Heart right ventricle (tissue), 16 donors: Measurements from ENCODE around the gene CLNS1A. TPM values are rescaled to one million over a fixed set of nuclear protein-coding genes. Genes with fewer than 3 reads are reported as not detected.
A peak's percentile ranks its signal among the peaks of the same experiment; 100 is the strongest.

Source experiments
- ATAC-seq, 8 donors: fragments of 200-7000 bp; cut with Tn5 transposase; one replicate each; pipeline ENCODE4 v1.9.1; 2020; ENCODE audit warnings: mild to moderate bottlenecking in 8 of 8, moderate library complexity in 8 of 8, moderate number of reproducible peaks in 1 of 8
- DNase-seq, 2 donors: peaks; one replicate each; pipeline ENCODE4 v3.0.0-alpha.2; 2020
- H3K27ac ChIP-seq, 10 donors: fragments of 200-600 bp; sonication (generic) in 2 of 10; one replicate each; pipeline versions ENCODE4 v1.5.0 to v1.8.0; 2020 to 2022; ENCODE audit warnings: mild to moderate bottlenecking in 3 of 10
- H3K27me3 ChIP-seq, 7 donors: fragments of 200-600 bp; one replicate each; pipeline ENCODE4 v1.8.0; 2021 to 2022; ENCODE audit warnings: mild to moderate bottlenecking in 2 of 7
- H3K36me3 ChIP-seq, 9 donors: fragments of 200-600 bp; sonication (generic) in 1 of 9; one replicate each; pipeline versions ENCODE4 v1.5.0 to v1.8.0; 2020 to 2022; ENCODE audit warnings: mild to moderate bottlenecking in 2 of 9
- H3K4me1 ChIP-seq, 9 donors: fragments of 200-600 bp; sonication (generic) in 1 of 9; one replicate each; pipeline versions ENCODE4 v1.5.0 to v1.8.0; 2020 to 2022; ENCODE audit warnings: mild to moderate bottlenecking in 4 of 9
- H3K4me3 ChIP-seq, 10 donors: fragments of 200-600 bp; sonication (generic) in 2 of 10; one replicate each; pipeline versions ENCODE4 v1.5.0 to v1.8.0; 2020 to 2022; ENCODE audit warnings: mild to moderate bottlenecking in 7 of 10, moderate library complexity in 2 of 10
- H3K9me3 ChIP-seq, 11 donors: fragments of 200-600 bp in 10 of 11; sonication (generic) in 2 of 11; one replicate each; pipeline versions ENCODE4 v1.5.0 to v1.8.0; 2013 to 2022; ENCODE audit warnings: mild to moderate bottlenecking in 2 of 11, control low read depth in 1 of 11, moderate library complexity in 1 of 11
- CTCF ChIP-seq, 9 donors: fragments of 200-600 bp; sonication (generic) in 2 of 9; IDR thresholded peaks; one replicate each; pipeline versions ENCODE4 v1.5.0 to v1.8.0; 2021 to 2022; ENCODE audit warnings: antibody characterized with exemption in 9 of 9, mild to moderate bottlenecking in 5 of 9, moderate library complexity in 1 of 9
- WGBS, 2 donors: extraction: QIAGEN DNeasy Blood & Tissue Kit; methylation state at CpG; one replicate each; pipeline ENCODE4 v1.1.7; 2013; ENCODE audit warnings: inconsistent platforms in 1 of 2; 5-methylcytosine and 5-hydroxymethylcytosine counted together
- intact Hi-C, 10 donors: fragments of 100-400 bp; cut with DNase I; formaldehyde crosslinking; loops; one replicate each; pipeline versions ENCODE4 v1.11.1 to v1.14.2; 2022
- polyA plus RNA-seq, 2 donors: library from polyadenylated mRNA; stranded (reverse); fragments of 200-250 nt; gene quantifications; one replicate each; pipeline ENCODE4 v1.2.3, GENCODE V29; 2013
- total RNA-seq, 10 donors: library from RNA; stranded (reverse); fragmentation: NEBNext Ultra II Directional in 3 of 10; extraction: Animal tissue kit (Norgen Biotek cat#: 25700) in 3 of 10; gene quantifications; one replicate each; pipeline versions ENCODE4 v1.2.1 to v1.2.4, GENCODE V29; 2021 to 2023
- donor health status: Arrhythmogenic right ventricular cardiomyopathy.
- donor health status: ischemic (EF 13 %, LVEDD 7.1; RV severe dilation, severe dysfunction).
- donor health status: healthy with polysubstance abuse.
- donor health status: DM: no; HTN: yes; CAD: no.
- donor health status: DM: no; HTN: no; CAD: no.
- donor health status: ischemic (EF 25% LVEDD 6.9; RV normal size, moderate dysfunction).
- donor health status: ischemic (EF 25% LVEDD 5.7; RV mildly dilated, moderate dysfunction).
- donor health status: healthy.
- donor health status: DM: yes; HTN: yes; CAD: no.
- donor health status: Ischemic cardiomyopathy.
- donor health status: ischemic (EF 35%, LVEDD 5.7; RV mildly dilated, moderate dysfunction).
- donor health status: nonischemic (EF 11% LVEDD 7.7; RV severe dilation, severe dysfunction).
- donor health status: DM: yes; HTN: yes; CAD: no.
- donor health status: PGD.
- donor health status: ischemic (EF 29% LVEDD 5.4; RV normal size, mild dysfunction).
- donor health status: nonischemic (EF 23%, LVEDD 6.1; RV moderate dilation, normal function).

CLNS1A gene
- total and polyA plus RNA-seq, 12 donors: 33.0 to 85.9 (median 75.8) TPM

- Histone ChIP-seq H3K4me3 (no peak overlapping the region), H3K36me3 (peaks cover 0 to 100% (median 58%) of the 10 kb centered on the region in 9 donors), H3K4me1 (peaks cover 0 to 21% (median 0%) of the 10 kb centered on the region in 9 donors), H3K27ac (peak overlapping the region in 5 of 10 donors; percentile 22 to 60 (median 52)), H3K27me3 (no peaks in the 10 kb centered on the region), H3K9me3 (no peaks in the 10 kb centered on the region)
- DNase-seq (peak in 1 of 2 donors; percentile 38), ATAC-seq (peak; percentile 52 to 95 (median 92))
- TF ChIP-seq CTCF (IDR thresholded peaks at IDR 0.05): no peak
- WGBS, 2 donors: 88 to 100% methylated on average over 1 of the region's 1 CpG
- intact Hi-C loops: no loop called here
These were observed 34.7 kb upstream of the CLNS1A start for GRCh38 chr11:77672264-77672663.

GRCh38 chr11:77669848-77670511, 32.4 kb upstream of the CLNS1A start:
- Histone ChIP-seq H3K27ac (no peak overlapping the region), H3K27me3 (no peaks in the 10 kb centered on the region), H3K4me1 (peaks cover 0 to 21% (median 4%) of the 10 kb centered on the region in 9 donors), H3K36me3 (peaks cover 0 to 100% (median 47%) of the 10 kb centered on the region in 9 donors), H3K4me3 (no peak overlapping the region), H3K9me3 (no peaks in the 10 kb centered on the region)
- no peak for ATAC-seq
- intact Hi-C loops: no loop called here
- 88 to 90% methylated on average over 2 of the region's 2 CpGs for WGBS, 2 donors
- no peak for DNase-seq
- TF ChIP-seq CTCF (IDR thresholded peaks at IDR 0.05): no peak

GRCh38 chr11:77668760-77669159, 31.2 kb upstream of the CLNS1A start:
- ATAC-seq (peak in 2 of 8 donors; percentile 46 to 47), DNase-seq (no peak)
- no peak overlapping the region for H3K4me3 ChIP-seq
- intact Hi-C loops: no loop called here
- H3K4me1 ChIP-seq: peaks cover 0 to 21% (median 4%) of the 10 kb centered on the region in 9 donors
- 71 to 79% methylated on average over 3 of the region's 3 CpGs for WGBS, 2 donors
- H3K27ac ChIP-seq: peak overlapping the region in 1 of 10 donors; percentile 1
- H3K36me3 ChIP-seq: peaks cover 0 to 100% (median 36%) of the 10 kb centered on the region in 9 donors
- no peak for TF ChIP-seq CTCF (IDR thresholded peaks at IDR 0.05)
- no peaks in the 10 kb centered on the region for H3K27me3 ChIP-seq
- H3K9me3 ChIP-seq: no peaks in the 10 kb centered on the region

- Histone ChIP-seq H3K4me3 (no peak overlapping the region), H3K9me3 (no peaks in the 10 kb centered on the region), H3K27ac (no peak overlapping the region), H3K36me3 (peaks cover 0 to 73% (median 26%) of the 10 kb centered on the region in 9 donors), H3K27me3 (no peaks in the 10 kb centered on the region), H3K4me1 (peaks cover 0 to 13% (median 0%) of the 10 kb centered on the region in 9 donors)
- no peak for DNase-seq
- WGBS, 2 donors: 81 to 82% methylated on average over 7 of the region's 7 CpGs
- ATAC-seq: no peak
- no peak for TF ChIP-seq CTCF (IDR thresholded peaks at IDR 0.05)
- intact Hi-C loops: no loop called here
These were observed 27.8 kb upstream of the CLNS1A start for GRCh38 chr11:77665240-77665965.
